HFF-Myc (cell line): ENCODE measurements around the gene PFDN1.

ENCODE experiments used
- DNase-seq: peaks from one replicate; pipeline ENCODE4 v3.0.0-alpha.2; 2011; ENCODE audit warnings: low read depth; ENCODE audit errors: extremely low read depth
- H3K4me3 ChIP-seq: replicated peaks from 2 replicates; pipeline ENCODE4 v1.5.1; 2011; ENCODE audit warnings: low read depth, mild to moderate bottlenecking, control low read depth, low read length
- CTCF ChIP-seq: IDR thresholded peaks from 2 replicates; pipeline ENCODE4 v1.5.1; 2012; ENCODE audit warnings: mild to moderate bottlenecking, low read depth, low read length, control low read depth; ENCODE audit errors: missing control alignments

Gene PFDN1

GRCh38 chr5:140243706-140244250 is 59.1 kb downstream of the PFDN1 start:
- H3K4me3 ChIP-seq: no peak overlapping the region
- DNase-seq: no peak
- TF ChIP-seq CTCF: no peak

GRCh38 chr5:140242890-140243585 is 59.9 kb downstream of the PFDN1 start:
- DNase-seq: no peak
- H3K4me3 ChIP-seq: no peak overlapping the region
- TF ChIP-seq CTCF: no peak

- TF ChIP-seq CTCF: no peak
- no peak overlapping the region for H3K4me3 ChIP-seq
- DNase-seq: no peak
These were observed 60.8 kb downstream of the PFDN1 start for GRCh38 chr5:140242099-140242498.

GRCh38 chr5:140240987-140241706 is 61.8 kb downstream of the PFDN1 start:
- no peak for TF ChIP-seq CTCF
- DNase-seq: peak; percentile 61
- H3K4me3 ChIP-seq: no peak overlapping the region

GRCh38 chr5:140239939-140240700 is 62.8 kb downstream of the PFDN1 start:
- no peak overlapping the region for H3K4me3 ChIP-seq
- DNase-seq: no peak
- peak; percentile 76 for TF ChIP-seq CTCF

GRCh38 chr5:140239461-140239860 is 63.4 kb downstream of the PFDN1 start:
- H3K4me3 ChIP-seq: no peak overlapping the region
- no peak for TF ChIP-seq CTCF
- no peak for DNase-seq
